ENCODE measurements around the gene BBX.

- TF ChIP-seq, protein P1, sequence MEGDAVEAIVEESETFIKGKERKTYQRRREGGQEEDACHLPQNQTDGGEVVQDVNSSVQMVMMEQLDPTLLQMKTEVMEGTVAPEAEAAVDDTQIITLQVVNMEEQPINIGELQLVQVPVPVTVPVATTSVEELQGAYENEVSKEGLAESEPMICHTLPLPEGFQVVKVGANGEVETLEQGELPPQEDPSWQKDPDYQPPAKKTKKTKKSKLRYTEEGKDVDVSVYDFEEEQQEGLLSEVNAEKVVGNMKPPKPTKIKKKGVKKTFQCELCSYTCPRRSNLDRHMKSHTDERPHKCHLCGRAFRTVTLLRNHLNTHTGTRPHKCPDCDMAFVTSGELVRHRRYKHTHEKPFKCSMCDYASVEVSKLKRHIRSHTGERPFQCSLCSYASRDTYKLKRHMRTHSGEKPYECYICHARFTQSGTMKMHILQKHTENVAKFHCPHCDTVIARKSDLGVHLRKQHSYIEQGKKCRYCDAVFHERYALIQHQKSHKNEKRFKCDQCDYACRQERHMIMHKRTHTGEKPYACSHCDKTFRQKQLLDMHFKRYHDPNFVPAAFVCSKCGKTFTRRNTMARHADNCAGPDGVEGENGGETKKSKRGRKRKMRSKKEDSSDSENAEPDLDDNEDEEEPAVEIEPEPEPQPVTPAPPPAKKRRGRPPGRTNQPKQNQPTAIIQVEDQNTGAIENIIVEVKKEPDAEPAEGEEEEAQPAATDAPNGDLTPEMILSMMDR (IDR thresholded peaks at IDR 0.05; ENCODE audit: low read depth, low read length, missing input control) = no peak
- TF ChIP-seq JUND (IDR thresholded peaks at IDR 0.05) = no peak
- TF ChIP-seq YY1 (IDR thresholded peaks at IDR 0.05) = no peak
- TF ChIP-seq GABPA (IDR thresholded peaks at IDR 0.05 in 1 of 2, conservative IDR thresholded peaks at IDR 0.05 in 1 of 2) = no peak
- no peak for TF ChIP-seq SP1 (IDR thresholded peaks at IDR 0.05)
- TF ChIP-seq RAD21 (IDR thresholded peaks at IDR 0.05) = no peak
- no peak for TF ChIP-seq HNF4G (IDR thresholded peaks at IDR 0.05)
- no peak for TF ChIP-seq MAX (IDR thresholded peaks at IDR 0.05)
- no peak for TF ChIP-seq TAF1 (conservative IDR thresholded peaks at IDR 0.05)
- no peak for TF ChIP-seq NR2F2 (IDR thresholded peaks at IDR 0.05)
- TF ChIP-seq, protein P2, sequence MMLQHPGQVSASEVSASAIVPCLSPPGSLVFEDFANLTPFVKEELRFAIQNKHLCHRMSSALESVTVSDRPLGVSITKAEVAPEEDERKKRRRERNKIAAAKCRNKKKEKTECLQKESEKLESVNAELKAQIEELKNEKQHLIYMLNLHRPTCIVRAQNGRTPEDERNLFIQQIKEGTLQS (IDR thresholded peaks at IDR 0.05) = no peak
Observed at GRCh38 chr3:107666853-107667252, 144.1 kb downstream of the BBX start.
